ENCODE measurements around the gene INIP.

INIP gene

GRCh38 chr9:112734892-112735291 lies 17.0 kb upstream of the INIP start:
- no peaks in the 10 kb centered on the region for H3K4me1 ChIP-seq (ENCODE audit: low read length)
- H3K36me3 ChIP-seq (replicated peaks; ENCODE audit: low read depth, low read length) = no peaks in the 10 kb centered on the region
- no peaks in the 10 kb centered on the region for H4K20me1 ChIP-seq (ENCODE audit: insufficient read depth, low read length)
- H2AFZ ChIP-seq (ENCODE audit: low read depth, low read length) = no peak overlapping the region
- no peak overlapping the region for H3K4me2 ChIP-seq (ENCODE audit: low read length)
- no peaks in the 10 kb centered on the region for H3K9me3 ChIP-seq (ENCODE audit: insufficient read depth, low read length)
- TF ChIP-seq, protein P1, sequence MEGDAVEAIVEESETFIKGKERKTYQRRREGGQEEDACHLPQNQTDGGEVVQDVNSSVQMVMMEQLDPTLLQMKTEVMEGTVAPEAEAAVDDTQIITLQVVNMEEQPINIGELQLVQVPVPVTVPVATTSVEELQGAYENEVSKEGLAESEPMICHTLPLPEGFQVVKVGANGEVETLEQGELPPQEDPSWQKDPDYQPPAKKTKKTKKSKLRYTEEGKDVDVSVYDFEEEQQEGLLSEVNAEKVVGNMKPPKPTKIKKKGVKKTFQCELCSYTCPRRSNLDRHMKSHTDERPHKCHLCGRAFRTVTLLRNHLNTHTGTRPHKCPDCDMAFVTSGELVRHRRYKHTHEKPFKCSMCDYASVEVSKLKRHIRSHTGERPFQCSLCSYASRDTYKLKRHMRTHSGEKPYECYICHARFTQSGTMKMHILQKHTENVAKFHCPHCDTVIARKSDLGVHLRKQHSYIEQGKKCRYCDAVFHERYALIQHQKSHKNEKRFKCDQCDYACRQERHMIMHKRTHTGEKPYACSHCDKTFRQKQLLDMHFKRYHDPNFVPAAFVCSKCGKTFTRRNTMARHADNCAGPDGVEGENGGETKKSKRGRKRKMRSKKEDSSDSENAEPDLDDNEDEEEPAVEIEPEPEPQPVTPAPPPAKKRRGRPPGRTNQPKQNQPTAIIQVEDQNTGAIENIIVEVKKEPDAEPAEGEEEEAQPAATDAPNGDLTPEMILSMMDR (IDR thresholded peaks at IDR 0.05; ENCODE audit: low read depth, low read length) = no peak
- no peak for TF ChIP-seq EZH2phosphoT487 (IDR thresholded peaks at IDR 0.05; ENCODE audit: low read depth)
- H3K4me3 ChIP-seq (ENCODE audit: low read length) = no peak overlapping the region
- H3K27ac ChIP-seq (ENCODE audit: low read length) = no peak overlapping the region
- no peaks in the 10 kb centered on the region for H3K27me3 ChIP-seq (ENCODE audit: low read depth, low read length)
- H3K9ac ChIP-seq (ENCODE audit: low read length) = no peak overlapping the region
- H3K79me2 ChIP-seq (ENCODE audit: low read length) = no peaks in the 10 kb centered on the region

DNA sequence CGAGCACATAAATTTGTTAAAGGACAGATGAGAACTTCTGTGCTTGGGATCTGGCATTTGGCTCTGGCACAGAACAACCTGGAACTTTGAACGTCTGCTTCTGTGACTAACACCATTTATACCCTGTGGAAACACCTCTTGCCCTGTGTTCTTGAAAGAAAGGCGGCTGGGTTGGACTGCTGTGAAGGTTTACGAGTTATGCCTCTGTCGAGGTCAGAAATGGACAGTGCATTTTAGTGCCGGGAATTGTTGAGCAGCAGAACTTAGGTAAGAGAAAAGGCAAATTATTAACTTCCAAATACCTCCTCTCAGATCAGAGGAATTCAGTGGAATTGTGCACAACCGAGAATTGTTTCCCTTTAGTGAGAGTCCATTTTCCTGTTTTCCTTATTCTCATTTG lies 14.1 kb upstream of the INIP start:
- Histone ChIP-seq H3K79me2 (ENCODE audit: low read length) (no peaks in the 10 kb centered on the region), H3K4me1 (ENCODE audit: low read length) (peaks cover 3% of the 10 kb centered on the region), H3K9ac (ENCODE audit: low read length) (no peak overlapping the region), H3K9me3 (ENCODE audit: insufficient read depth, low read length) (no peaks in the 10 kb centered on the region), H2AFZ (ENCODE audit: low read depth, low read length) (no peak overlapping the region), H3K36me3 (replicated peaks; ENCODE audit: low read depth, low read length) (no peaks in the 10 kb centered on the region), H3K27ac (ENCODE audit: low read length) (no peak overlapping the region), H3K4me3 (ENCODE audit: low read length) (no peak overlapping the region), H3K4me2 (ENCODE audit: low read length) (no peak overlapping the region), H3K27me3 (ENCODE audit: low read depth, low read length) (no peaks in the 10 kb centered on the region), H4K20me1 (ENCODE audit: insufficient read depth, low read length) (no peaks in the 10 kb centered on the region)
- no peak for TF ChIP-seq EZH2phosphoT487 (IDR thresholded peaks at IDR 0.05; ENCODE audit: low read depth)
- TF ChIP-seq, protein P1 (IDR thresholded peaks at IDR 0.05; ENCODE audit: low read depth, low read length) = no peak

GRCh38 chr9:112728401-112728800 lies 10.5 kb upstream of the INIP start:
- Histone ChIP-seq H3K9me3 (ENCODE audit: insufficient read depth, low read length) (no peaks in the 10 kb centered on the region), H3K36me3 (replicated peaks; ENCODE audit: low read depth, low read length) (no peaks in the 10 kb centered on the region), H2AFZ (ENCODE audit: low read depth, low read length) (no peak overlapping the region), H3K4me1 (ENCODE audit: low read length) (peaks cover 15% of the 10 kb centered on the region), H3K4me2 (ENCODE audit: low read length) (no peak overlapping the region), H3K9ac (ENCODE audit: low read length) (no peak overlapping the region), H3K27ac (ENCODE audit: low read length) (no peak overlapping the region), H3K27me3 (ENCODE audit: low read depth, low read length) (no peaks in the 10 kb centered on the region), H3K4me3 (ENCODE audit: low read length) (no peak overlapping the region), H3K79me2 (ENCODE audit: low read length) (no peaks in the 10 kb centered on the region), H4K20me1 (ENCODE audit: insufficient read depth, low read length) (no peaks in the 10 kb centered on the region)
- no peak for TF ChIP-seq EZH2phosphoT487 (IDR thresholded peaks at IDR 0.05; ENCODE audit: low read depth)
- TF ChIP-seq, protein P1 (IDR thresholded peaks at IDR 0.05; ENCODE audit: low read depth, low read length) = no peak

DNA sequence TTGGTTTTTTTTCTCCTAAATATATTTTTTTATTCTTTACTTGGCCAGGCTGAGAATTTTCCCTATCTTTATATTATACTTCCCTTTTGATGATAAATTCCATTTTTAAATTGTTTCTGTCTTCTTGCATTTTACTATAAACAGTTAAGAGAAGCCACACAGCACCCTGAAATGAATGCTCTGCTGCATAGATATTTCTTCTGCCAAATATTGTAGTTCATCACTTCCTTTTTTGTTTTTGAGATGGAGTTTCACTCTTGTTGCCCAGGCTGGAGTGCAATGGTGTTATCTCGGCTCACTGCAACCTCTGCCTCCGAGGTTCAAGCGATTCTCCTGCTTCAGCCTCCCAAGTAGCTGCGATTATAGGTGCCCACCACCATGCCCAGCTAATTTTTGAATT lies 8.5 kb upstream of the INIP start:
- Histone ChIP-seq H3K9ac (ENCODE audit: low read length) (no peak overlapping the region), H3K27ac (ENCODE audit: low read length) (no peak overlapping the region), H2AFZ (ENCODE audit: low read depth, low read length) (no peak overlapping the region), H3K9me3 (ENCODE audit: insufficient read depth, low read length) (no peaks in the 10 kb centered on the region), H3K79me2 (ENCODE audit: low read length) (no peaks in the 10 kb centered on the region), H3K4me1 (ENCODE audit: low read length) (peaks cover 15% of the 10 kb centered on the region), H3K4me3 (ENCODE audit: low read length) (no peak overlapping the region), H3K4me2 (ENCODE audit: low read length) (peak overlapping the region; percentile 19; the same call in 1 of the 2 replicates), H4K20me1 (ENCODE audit: insufficient read depth, low read length) (no peaks in the 10 kb centered on the region), H3K36me3 (replicated peaks; ENCODE audit: low read depth, low read length) (no peaks in the 10 kb centered on the region), H3K27me3 (ENCODE audit: low read depth, low read length) (no peaks in the 10 kb centered on the region)
- TF ChIP-seq, protein P1 (IDR thresholded peaks at IDR 0.05; ENCODE audit: low read depth, low read length) = no peak
- TF ChIP-seq EZH2phosphoT487 (IDR thresholded peaks at IDR 0.05; ENCODE audit: low read depth) = no peak

Data from OCI-LY3 (cell line).